MM.1S (cell line): ENCODE measurements around the gene PRKCD.

ENCODE experiments used
- DNase-seq: peaks from one replicate; pipeline ENCODE4 v3.0.0-alpha.2; 2015
- H2AFZ ChIP-seq: fragments of 300-600 bp; sonication (generic); 2 replicates; pipeline ENCODE4 v1.6.0; 2016; ENCODE audit warnings: antibody characterized with exemption, low read length
- H3F3A ChIP-seq: fragments of 300-600 bp; sonication (generic); 2 replicates; pipeline ENCODE4 v1.6.1; 2016; ENCODE audit warnings: mild to moderate bottlenecking, antibody characterized with exemption, low read length, moderate library complexity, mixed read lengths; ENCODE audit not compliant: insufficient read depth
- H3K27ac ChIP-seq: fragments of 300-600 bp; sonication (generic); 2 replicates; pipeline ENCODE4 v1.5.1; 2016; ENCODE audit warnings: mild to moderate bottlenecking, low read length
- H3K27me3 ChIP-seq: fragments of 300-600 bp; sonication (generic); replicated peaks from 2 replicates; pipeline ENCODE4 v1.6.0; 2016; ENCODE audit warnings: low read length; ENCODE audit not compliant: insufficient read depth
- H3K36me3 ChIP-seq: fragments of 300-600 bp; sonication (generic); replicated peaks from 2 replicates; pipeline ENCODE4 v1.6.1; 2016; ENCODE audit warnings: mild to moderate bottlenecking, low read length, mixed read lengths; ENCODE audit not compliant: insufficient read depth
- H3K4me1 ChIP-seq: fragments of 300-600 bp; sonication (generic); 2 replicates; pipeline ENCODE4 v1.6.1; 2016; ENCODE audit warnings: low read length, mixed read lengths
- H3K4me2 ChIP-seq: fragments of 300-600 bp; sonication (generic); 2 replicates; pipeline ENCODE4 v1.6.0; 2016; ENCODE audit warnings: low read depth, low read length
- H3K4me3 ChIP-seq: fragments of 300-600 bp; sonication (generic); 2 replicates; pipeline ENCODE4 v1.5.1; 2016; ENCODE audit warnings: low read length, mixed read lengths
- H3K79me2 ChIP-seq: fragments of 300-600 bp; sonication (generic); 2 replicates; pipeline ENCODE4 v1.6.1; 2016; ENCODE audit warnings: mixed run types, low read length, mixed read lengths
- H3K9ac ChIP-seq: fragments of 300-600 bp; sonication (generic); 2 replicates; pipeline ENCODE4 v1.6.1; 2016; ENCODE audit warnings: low read length, mixed read lengths
- H3K9me2 ChIP-seq: fragments of 300-600 bp; sonication (generic); replicated peaks from 2 replicates; pipeline ENCODE4 v1.6.1; 2016; ENCODE audit warnings: mild to moderate bottlenecking, low read length, mixed read lengths; ENCODE audit not compliant: insufficient read depth
- H3K9me3 ChIP-seq: fragments of 300-600 bp; sonication (generic); replicated peaks from 2 replicates; pipeline ENCODE4 v1.6.1; 2016; ENCODE audit warnings: mild to moderate bottlenecking, low read length, mixed read lengths; ENCODE audit not compliant: insufficient read depth
- H4K20me1 ChIP-seq: fragments of 300-600 bp; sonication (generic); 2 replicates; pipeline ENCODE4 v1.6.1; 2016; ENCODE audit warnings: mild to moderate bottlenecking, low read length, moderate library complexity, mixed read lengths; ENCODE audit not compliant: insufficient read depth
- CTCF ChIP-seq: fragments of 300-600 bp; sonication (generic); IDR thresholded peaks from 2 replicates; pipeline ENCODE4 v1.5.1; 2016; ENCODE audit warnings: antibody characterized with exemption, low read length, mixed read lengths
- EZH2 ChIP-seq: fragments of 300-600 bp; sonication (generic); optimal IDR thresholded peaks from 2 replicates; pipeline ENCODE3; 2017; ENCODE audit warnings: low read depth, mild to moderate bottlenecking, antibody characterized with exemption, low read length, mixed read lengths
- EZH2phosphoT487 ChIP-seq: fragments of 300-600 bp; sonication (generic); IDR thresholded peaks from 2 replicates; pipeline ENCODE4 v1.6.1; 2018; ENCODE audit warnings: antibody characterized with exemption, low read length

PRKCD gene

GRCh38 chr3:53223025-53223424, 62.0 kb downstream of the PRKCD start:
- H2AFZ ChIP-seq = no peak overlapping the region
- H3K36me3 ChIP-seq = peaks cover 8% of the 10 kb centered on the region
- no peaks in the 10 kb centered on the region for H3K9me3 ChIP-seq
- no peak overlapping the region for H3K27ac ChIP-seq
- TF ChIP-seq EZH2phosphoT487 = no peak
- no peak for TF ChIP-seq EZH2
- TF ChIP-seq CTCF = no peak
- no peak overlapping the region for H3K4me2 ChIP-seq
- no peak overlapping the region for H3K9ac ChIP-seq
- no peaks in the 10 kb centered on the region for H3K4me1 ChIP-seq
- H3K79me2 ChIP-seq = 0 out of 2 replicates have a peak, but pooled peaks cover 10% of the 10 kb centered on the region
- no peaks in the 10 kb centered on the region for H3K9me2 ChIP-seq
- DNase-seq = no peak
- no peak overlapping the region for H3K4me3 ChIP-seq
- no peaks in the 10 kb centered on the region for H4K20me1 ChIP-seq
- peaks cover 13% of the 10 kb centered on the region; the same call in 1 of the 2 replicates for H3F3A ChIP-seq
- no peaks in the 10 kb centered on the region for H3K27me3 ChIP-seq

- Histone ChIP-seq H4K20me1 (no peaks in the 10 kb centered on the region), H3K79me2 (0 out of 2 replicates have a peak, but pooled peaks cover 10% of the 10 kb centered on the region), H3K27ac (no peak overlapping the region), H3F3A (peaks cover 14% of the 10 kb centered on the region), H2AFZ (no peak overlapping the region), H3K4me3 (no peak overlapping the region), H3K4me2 (no peak overlapping the region), H3K9me2 (no peaks in the 10 kb centered on the region), H3K36me3 (peaks cover 8% of the 10 kb centered on the region), H3K4me1 (no peaks in the 10 kb centered on the region), H3K27me3 (no peaks in the 10 kb centered on the region), H3K9me3 (no peaks in the 10 kb centered on the region), H3K9ac (no peak overlapping the region)
- DNase-seq = no peak
- TF ChIP-seq EZH2 (no peak), EZH2phosphoT487 (no peak), CTCF (no peak)
These were observed 62.5 kb downstream of the PRKCD start for GRCh38 chr3:53223541-53223966.

GRCh38 chr3:53224026-53224425, 63.0 kb downstream of the PRKCD start:
- Histone ChIP-seq H3K36me3 (peaks cover 8% of the 10 kb centered on the region), H3K4me2 (no peak overlapping the region), H3K9me3 (no peaks in the 10 kb centered on the region), H3K9me2 (no peaks in the 10 kb centered on the region), H4K20me1 (no peaks in the 10 kb centered on the region), H2AFZ (no peak overlapping the region), H3K4me1 (no peaks in the 10 kb centered on the region), H3F3A (peaks cover 16% of the 10 kb centered on the region), H3K27me3 (no peaks in the 10 kb centered on the region), H3K4me3 (no peak overlapping the region), H3K9ac (no peak overlapping the region), H3K27ac (no peak overlapping the region), H3K79me2 (0 out of 2 replicates have a peak, but pooled peaks cover 10% of the 10 kb centered on the region)
- no peak for TF ChIP-seq CTCF
- no peak for TF ChIP-seq EZH2phosphoT487
- no peak for TF ChIP-seq EZH2
- DNase-seq = no peak
